GM20000 (cell line): ENCODE data around the gene ACSM3.

ENCODE experiments used
- DNase-seq: peaks from one replicate; pipeline ENCODE4 v3.0.0; 2012; ENCODE audit warnings: low spot score
- CTCF ChIP-seq: IDR thresholded peaks from 2 replicates; pipeline ENCODE4 v1.5.1; 2012; ENCODE audit warnings: mild to moderate bottlenecking, control low read depth; ENCODE audit errors: extremely low read depth, missing control alignments

Gene ACSM3

GRCh38 chr16:20811889-20812439 is 48.1 kb downstream of the ACSM3 start:
- TF ChIP-seq CTCF, result no peak
- DNase-seq, result no peak

GRCh38 chr16:20812510-20812909 is 48.7 kb downstream of the ACSM3 start:
- DNase-seq, result no peak
- no peak for TF ChIP-seq CTCF

- no peak for TF ChIP-seq CTCF
- no peak for DNase-seq
Observed at GRCh38 chr16:20814784-20815183, 51.0 kb downstream of the ACSM3 start.

GRCh38 chr16:20818929-20819585 is 55.2 kb downstream of the ACSM3 start:
- TF ChIP-seq CTCF, result no peak
- DNase-seq, result no peak

- no peak for TF ChIP-seq CTCF
- no peak for DNase-seq
Observed at GRCh38 chr16:20821682-20822081, 57.9 kb downstream of the ACSM3 start.

GRCh38 chr16:20822521-20823325 is 58.9 kb downstream of the ACSM3 start:
- no peak for TF ChIP-seq CTCF
- no peak for DNase-seq

- TF ChIP-seq CTCF, result no peak
- no peak for DNase-seq
Observed at GRCh38 chr16:20826039-20826566, 62.3 kb downstream of the ACSM3 start.
